Smooth muscle cell (in vitro differentiated cells): ENCODE measurements around the gene CPT1A. TPM values are rescaled to one million over a fixed set of nuclear protein-coding genes. Genes with fewer than 3 reads are reported as not detected.

Experiments
- DNase-seq: peaks from one replicate; lab custom pipeline; 2025; ENCODE audit not compliant: unreplicated experiment; lab: John Stamatoyannopoulos, UW
- H2AFZ ChIP-seq: fragments of 200-600 bp; sonication (generic); 2 replicates; pipeline ENCODE4 v1.6.0; 2016; ENCODE audit warnings: antibody characterized with exemption, low read depth, mild to moderate bottlenecking
- H3F3A ChIP-seq: fragments of 200-600 bp; sonication (generic); 2 replicates; pipeline ENCODE4 v1.6.0; 2017; ENCODE audit warnings: antibody characterized with exemption, low read depth
- H3K27ac ChIP-seq: fragments of 200-600 bp; sonication (generic); 2 replicates; pipeline ENCODE4 v1.5.1; 2016; ENCODE audit warnings: low read depth, mild to moderate bottlenecking
- H3K27me3 ChIP-seq: fragments of 200-600 bp; sonication (generic); 2 replicates; pipeline ENCODE4 v1.6.1; 2016; ENCODE audit warnings: low read depth, mild to moderate bottlenecking
- H3K36me3 ChIP-seq: fragments of 200-600 bp; sonication (generic); 2 replicates; pipeline ENCODE4 v1.5.1; 2016; ENCODE audit warnings: low read depth
- H3K4me1 ChIP-seq: fragments of 200-600 bp; sonication (generic); 2 replicates; pipeline ENCODE4 v1.5.1; 2016; ENCODE audit warnings: low read depth
- H3K4me2 ChIP-seq: fragments of 200-600 bp; sonication (generic); 2 replicates; pipeline ENCODE4 v1.6.0; 2016; ENCODE audit warnings: mild to moderate bottlenecking
- H3K4me3 ChIP-seq: fragments of 200-600 bp; sonication (generic); 2 replicates; pipeline ENCODE4 v1.5.1; 2016; ENCODE audit warnings: mild to moderate bottlenecking
- H3K79me2 ChIP-seq: fragments of 200-600 bp; sonication (generic); 2 replicates; pipeline ENCODE4 v1.6.0; 2016; ENCODE audit warnings: low read depth, mild to moderate bottlenecking
- H3K9ac ChIP-seq: fragments of 200-600 bp; sonication (generic); 2 replicates; pipeline ENCODE4 v1.6.0; 2016; ENCODE audit warnings: low read depth
- H3K9me3 ChIP-seq: fragments of 200-600 bp; sonication (generic); replicated peaks from 2 replicates; pipeline ENCODE4 v1.5.1; 2016; ENCODE audit warnings: low read depth
- H4K20me1 ChIP-seq: fragments of 200-600 bp; sonication (generic); 2 replicates; pipeline ENCODE4 v1.6.0; 2016; ENCODE audit warnings: low read depth
- CTCF ChIP-seq: fragments of 200-600 bp; sonication (generic); IDR thresholded peaks from 2 replicates; pipeline ENCODE4 v1.5.1; 2017; ENCODE audit warnings: borderline replicate concordance, mild to moderate bottlenecking, antibody characterized with exemption; ENCODE audit not compliant: insufficient read depth, poor library complexity, severe bottlenecking
- WGBS: methylation state at CpG from one replicate; pipeline ENCODE4 v1.1.7; 2016; ENCODE audit warnings: low lambda C conversion rate; 5-methylcytosine and 5-hydroxymethylcytosine counted together
- polyA plus RNA-seq: library from polyadenylated mRNA; unstranded; fragments of >200 nt; fragmentation: Nextera tagmentation; extraction: Ambion mirVana; gene quantifications from 2 replicates; pipeline ENCODE4 v1.2.1, GENCODE V29; 2016
- total RNA-seq: library from RNA; depleted of rRNA; stranded (reverse); fragments of >200 nt; gene quantifications from 2 replicates; pipeline ENCODE4 v1.2.3, GENCODE V29; 2014

CPT1A gene
- total and polyA plus RNA-seq, 2 experiments from 2014 or later = 0.24 to 1.9 TPM

GRCh38 chr11:68867066-68867465 is 25.4 kb upstream of the CPT1A start:
- no peak overlapping the region for H3K4me3 ChIP-seq
- no peak for TF ChIP-seq CTCF
- no peaks in the 10 kb centered on the region for H3K36me3 ChIP-seq
- H3F3A ChIP-seq = no peaks in the 10 kb centered on the region
- DNase-seq = no peak
- no peaks in the 10 kb centered on the region for H3K27me3 ChIP-seq
- H3K79me2 ChIP-seq = no peaks in the 10 kb centered on the region
- no peak overlapping the region for H3K4me2 ChIP-seq
- H3K9me3 ChIP-seq = no peaks in the 10 kb centered on the region
- H3K4me1 ChIP-seq = no peaks in the 10 kb centered on the region
- no peak overlapping the region for H2AFZ ChIP-seq
- H3K27ac ChIP-seq = no peak overlapping the region
- 85% methylated on average over 6 of the region's 6 CpGs for WGBS
- H4K20me1 ChIP-seq = no peaks in the 10 kb centered on the region
- no peak overlapping the region for H3K9ac ChIP-seq

GRCh38 chr11:68865241-68865640 is 23.5 kb upstream of the CPT1A start:
- Histone ChIP-seq H3K4me3 (no peak overlapping the region), H3K27me3 (no peaks in the 10 kb centered on the region), H3K9me3 (no peaks in the 10 kb centered on the region), H3F3A (no peaks in the 10 kb centered on the region), H3K4me1 (no peaks in the 10 kb centered on the region), H3K79me2 (no peaks in the 10 kb centered on the region), H3K9ac (no peak overlapping the region), H2AFZ (no peak overlapping the region), H3K27ac (no peak overlapping the region), H3K36me3 (no peaks in the 10 kb centered on the region), H3K4me2 (no peak overlapping the region), H4K20me1 (no peaks in the 10 kb centered on the region)
- 87% methylated on average over 11 of the region's 11 CpGs for WGBS
- no peak for DNase-seq
- TF ChIP-seq CTCF = no peak

- H3K9ac ChIP-seq = no peak overlapping the region
- no peak for DNase-seq
- no peak overlapping the region for H3K4me3 ChIP-seq
- no peaks in the 10 kb centered on the region for H4K20me1 ChIP-seq
- no peaks in the 10 kb centered on the region for H3K4me1 ChIP-seq
- H3K9me3 ChIP-seq = no peaks in the 10 kb centered on the region
- TF ChIP-seq CTCF = no peak
- no peaks in the 10 kb centered on the region for H3K36me3 ChIP-seq
- no peaks in the 10 kb centered on the region for H3K79me2 ChIP-seq
- 89% methylated on average over 3 of the region's 3 CpGs for WGBS
- no peak overlapping the region for H2AFZ ChIP-seq
- H3K27ac ChIP-seq = no peak overlapping the region
- H3F3A ChIP-seq = no peaks in the 10 kb centered on the region
- H3K27me3 ChIP-seq = no peaks in the 10 kb centered on the region
- no peak overlapping the region for H3K4me2 ChIP-seq
Measured at GRCh38 chr11:68863553-68864265, 22.0 kb upstream of the CPT1A start.

- Histone ChIP-seq H3K27me3 (no peaks in the 10 kb centered on the region), H3K36me3 (no peaks in the 10 kb centered on the region), H3K27ac (no peak overlapping the region), H3K9me3 (no peaks in the 10 kb centered on the region), H3K79me2 (no peaks in the 10 kb centered on the region), H3K4me3 (no peak overlapping the region), H3K4me1 (no peaks in the 10 kb centered on the region), H3F3A (no peaks in the 10 kb centered on the region), H4K20me1 (no peaks in the 10 kb centered on the region), H3K9ac (no peak overlapping the region), H2AFZ (no peak overlapping the region), H3K4me2 (no peak overlapping the region)
- no peak for TF ChIP-seq CTCF
- WGBS = 85% methylated on average over 6 of the region's 6 CpGs
- DNase-seq = no peak
Measured at GRCh38 chr11:68862421-68862820, 20.7 kb upstream of the CPT1A start.
